ENCODE measurements around the gene MRPL46. TPM values are rescaled to one million over a fixed set of nuclear protein-coding genes. Genes with fewer than 3 reads are reported as not detected.

Gene MRPL46
- total RNA-seq = 11.3 and 15.8 TPM in 2 replicates

GRCh38 chr15:88467073-88467934 is at the start of gene MRPL46, which contains the start of gene MRPS11:
Gene MRPL46 (minus strand): TSS chr15:88467388. CDS start chr15:88467377, 11 bp downstream.
Gene MRPS11 (plus strand): TSS chr15:88467708. CDS start chr15:88467718, 10 bp downstream.

Other genes with a start within 250 kb of the MRPL46 start
- under 0.01 TPM in 1 of 2 replicates, not detected in the other for gene NTRK3, start 210.6 kb downstream of the MRPL46 start, total RNA-seq
- gene MRPS11, start 320 bp upstream of the MRPL46 start, total RNA-seq = 14.5 and 23.4 TPM in 2 replicates
- 1.7 and 2.3 TPM in 2 replicates for gene DET1, start 79.3 kb upstream of the MRPL46 start, total RNA-seq
- 36.7 and 55.9 TPM in 2 replicates for gene AEN, start 154.0 kb upstream of the MRPL46 start, total RNA-seq
- 7.0 and 38.6 TPM in 2 replicates for gene ISG20, start 171.6 kb upstream of the MRPL46 start, total RNA-seq

Data from tracheal epithelial cell (primary cell).